ENCODE measurements around the gene BPIFA1.

DNA sequence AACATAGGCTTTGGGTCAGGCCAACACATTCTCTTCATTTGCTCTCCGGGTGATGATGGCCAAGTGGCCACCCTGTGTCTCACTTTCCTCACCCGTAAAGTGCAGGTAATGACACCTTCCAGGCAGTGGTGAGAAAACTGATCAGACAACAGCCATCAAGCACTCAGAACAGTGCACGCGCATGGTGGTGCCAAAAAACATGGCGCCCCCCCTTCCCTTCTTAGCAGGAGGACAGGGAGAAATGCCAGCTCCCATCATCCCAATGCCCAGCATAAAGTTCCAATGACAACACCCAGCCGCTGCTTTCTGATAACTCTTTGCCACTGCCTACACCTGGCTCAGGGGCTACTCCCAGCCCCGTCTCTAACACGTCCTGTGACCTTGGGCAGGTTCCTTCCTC is 55.6 kb downstream of the BPIFA1 start:
- TF ChIP-seq, protein P1, sequence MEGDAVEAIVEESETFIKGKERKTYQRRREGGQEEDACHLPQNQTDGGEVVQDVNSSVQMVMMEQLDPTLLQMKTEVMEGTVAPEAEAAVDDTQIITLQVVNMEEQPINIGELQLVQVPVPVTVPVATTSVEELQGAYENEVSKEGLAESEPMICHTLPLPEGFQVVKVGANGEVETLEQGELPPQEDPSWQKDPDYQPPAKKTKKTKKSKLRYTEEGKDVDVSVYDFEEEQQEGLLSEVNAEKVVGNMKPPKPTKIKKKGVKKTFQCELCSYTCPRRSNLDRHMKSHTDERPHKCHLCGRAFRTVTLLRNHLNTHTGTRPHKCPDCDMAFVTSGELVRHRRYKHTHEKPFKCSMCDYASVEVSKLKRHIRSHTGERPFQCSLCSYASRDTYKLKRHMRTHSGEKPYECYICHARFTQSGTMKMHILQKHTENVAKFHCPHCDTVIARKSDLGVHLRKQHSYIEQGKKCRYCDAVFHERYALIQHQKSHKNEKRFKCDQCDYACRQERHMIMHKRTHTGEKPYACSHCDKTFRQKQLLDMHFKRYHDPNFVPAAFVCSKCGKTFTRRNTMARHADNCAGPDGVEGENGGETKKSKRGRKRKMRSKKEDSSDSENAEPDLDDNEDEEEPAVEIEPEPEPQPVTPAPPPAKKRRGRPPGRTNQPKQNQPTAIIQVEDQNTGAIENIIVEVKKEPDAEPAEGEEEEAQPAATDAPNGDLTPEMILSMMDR (IDR thresholded peaks at IDR 0.05): no peak
- TF ChIP-seq POLR2A (IDR thresholded peaks at IDR 0.05): no peak
